ENCODE measurements around the gene FAM114A2.
A peak's percentile ranks its signal among the peaks of the same experiment; 100 is the strongest.
"Not testable (repeated sequence)": the region's sequence is repeated elsewhere in the genome, so short reads cannot be mapped to it uniquely, and the experiment has no call there.

Gene FAM114A2

GRCh38 chr5:154038707-154039457 is at the start of gene FAM114A2, which contains the start of gene MFAP3:
Gene FAM114A2, minus strand, starts transcription at chr5:154038910. Its CDS starts 3,957 bp downstream, at chr5:154034953.
Gene MFAP3, plus strand, starts transcription at chr5:154038967. Its CDS starts 10,756 bp downstream, at chr5:154049723.
- peak; percentile 86 for DNase-seq (ENCODE audit: low spot score)

GRCh38 chr5:154087260-154087659 is 48.5 kb upstream of the FAM114A2 start:
- DNase-seq (ENCODE audit: low spot score): no peak

- DNase-seq (ENCODE audit: low spot score): no peak
Observed at GRCh38 chr5:154086641-154087040, 47.9 kb upstream of the FAM114A2 start.

DNA sequence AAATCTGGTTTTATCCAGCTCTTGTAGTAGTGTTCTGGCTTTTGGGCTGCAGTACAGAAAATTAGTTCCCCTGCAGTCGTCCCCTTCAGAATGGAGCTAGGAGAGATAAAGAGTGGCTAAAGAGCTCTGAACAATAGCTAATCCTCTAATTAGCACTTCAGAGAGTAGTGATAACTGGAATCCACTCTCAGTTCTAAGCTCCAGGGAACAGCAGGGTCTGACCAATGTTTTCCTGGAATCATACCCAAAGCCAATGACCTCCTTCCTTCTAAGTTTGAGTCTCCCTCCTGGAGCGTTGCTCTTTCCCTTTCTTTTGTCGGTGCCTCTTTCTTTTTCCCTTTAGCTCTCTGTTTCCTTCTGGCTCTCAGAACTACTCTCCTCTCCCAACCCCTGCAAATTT is 47.4 kb upstream of the FAM114A2 start:
- DNase-seq (ENCODE audit: low spot score): no peak

DNA sequence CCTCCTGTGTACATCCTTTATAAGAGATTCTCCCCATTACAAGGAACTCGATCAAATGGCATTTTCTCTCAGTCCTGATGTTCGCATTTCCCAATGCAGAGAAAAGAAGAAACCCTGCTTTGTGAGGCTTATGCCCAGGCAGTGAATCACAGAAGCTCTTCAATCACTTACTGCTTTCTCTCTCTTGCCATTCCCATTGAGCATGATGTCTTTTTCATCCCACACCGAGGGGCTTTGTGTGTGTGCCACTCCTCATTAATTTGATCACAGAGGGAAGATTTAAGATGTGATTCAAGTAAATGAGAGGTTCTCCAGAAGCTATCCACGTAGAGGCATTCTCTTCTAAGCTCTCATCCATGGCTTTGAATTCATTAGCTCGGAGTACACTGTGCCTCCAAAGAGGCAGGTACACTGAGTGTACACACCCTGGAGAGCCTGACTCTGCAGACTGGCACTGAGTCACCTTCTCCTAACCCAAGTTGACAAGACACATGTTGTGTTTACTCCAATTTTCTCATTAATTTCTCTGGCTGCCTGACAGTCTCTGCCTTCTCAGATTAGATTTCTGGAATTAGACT is 45.4 kb upstream of the FAM114A2 start:
- no peak for DNase-seq (ENCODE audit: low spot score)

DNA sequence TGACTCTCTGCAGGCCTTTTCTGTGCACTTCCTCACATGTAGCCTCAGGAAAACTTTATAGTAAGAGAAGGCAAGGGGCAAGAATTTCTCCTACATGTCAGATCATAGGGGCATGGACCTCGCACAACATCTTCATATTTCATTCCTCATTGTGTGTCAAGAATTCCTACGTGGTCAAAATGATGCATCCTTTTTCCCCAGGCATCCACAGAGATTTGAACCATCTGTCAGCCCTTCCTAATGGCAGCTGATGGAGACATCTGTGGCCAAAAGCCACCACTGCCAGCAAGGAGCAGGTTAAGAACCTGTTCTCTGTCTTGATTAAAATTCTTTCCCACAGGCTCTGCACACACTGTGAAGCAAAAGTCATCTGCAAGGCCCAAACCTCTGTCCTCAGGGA is 42.5 kb upstream of the FAM114A2 start:
- no peak for DNase-seq (ENCODE audit: low spot score)

GRCh38 chr5:154078272-154078671 is 39.6 kb upstream of the FAM114A2 start:
- no peak for DNase-seq (ENCODE audit: low spot score)

- DNase-seq (ENCODE audit: low spot score): no peak
Observed at GRCh38 chr5:154077696-154078095, 39.0 kb upstream of the FAM114A2 start.

GRCh38 chr5:154076240-154076922 is 37.7 kb upstream of the FAM114A2 start:
- DNase-seq (ENCODE audit: low spot score): no peak

DNA sequence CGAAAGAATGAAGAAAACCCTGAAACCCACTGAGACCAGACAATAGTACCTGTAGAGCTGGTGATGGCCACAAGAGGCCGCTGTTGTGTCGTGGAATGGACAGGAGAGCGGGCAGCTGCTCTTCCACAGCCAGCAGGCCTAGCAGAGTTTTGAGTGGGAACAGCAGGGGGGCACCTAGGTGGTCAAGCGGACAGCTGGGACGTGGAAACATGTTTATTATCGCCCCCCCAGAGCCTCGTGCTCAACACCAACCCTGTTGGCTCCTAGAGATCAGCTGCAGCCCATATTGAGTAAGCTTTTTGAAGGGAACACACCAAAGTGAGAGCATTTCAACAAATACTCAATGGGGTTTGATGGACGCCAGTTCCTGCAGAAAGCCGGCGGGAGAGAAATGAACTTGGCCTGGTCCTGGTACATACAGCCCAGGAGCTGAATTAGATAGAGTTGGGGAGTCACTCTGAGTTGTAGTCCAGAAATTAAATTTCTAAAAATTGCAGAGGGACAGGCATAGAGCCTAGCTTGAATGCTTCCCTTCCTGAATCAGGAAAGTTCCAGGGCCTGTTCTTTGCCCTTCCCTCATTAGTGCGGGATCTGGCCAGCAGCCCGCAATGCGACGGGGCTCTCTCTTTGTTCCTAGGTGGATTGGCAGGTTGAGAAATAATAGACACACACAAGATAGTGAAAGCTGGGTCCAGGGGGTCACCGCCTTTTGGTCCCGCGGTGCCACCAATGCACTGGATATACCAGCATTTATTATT is 33.9 kb upstream of the FAM114A2 start:
- DNase-seq (ENCODE audit: low spot score): peak; percentile 85

DNA sequence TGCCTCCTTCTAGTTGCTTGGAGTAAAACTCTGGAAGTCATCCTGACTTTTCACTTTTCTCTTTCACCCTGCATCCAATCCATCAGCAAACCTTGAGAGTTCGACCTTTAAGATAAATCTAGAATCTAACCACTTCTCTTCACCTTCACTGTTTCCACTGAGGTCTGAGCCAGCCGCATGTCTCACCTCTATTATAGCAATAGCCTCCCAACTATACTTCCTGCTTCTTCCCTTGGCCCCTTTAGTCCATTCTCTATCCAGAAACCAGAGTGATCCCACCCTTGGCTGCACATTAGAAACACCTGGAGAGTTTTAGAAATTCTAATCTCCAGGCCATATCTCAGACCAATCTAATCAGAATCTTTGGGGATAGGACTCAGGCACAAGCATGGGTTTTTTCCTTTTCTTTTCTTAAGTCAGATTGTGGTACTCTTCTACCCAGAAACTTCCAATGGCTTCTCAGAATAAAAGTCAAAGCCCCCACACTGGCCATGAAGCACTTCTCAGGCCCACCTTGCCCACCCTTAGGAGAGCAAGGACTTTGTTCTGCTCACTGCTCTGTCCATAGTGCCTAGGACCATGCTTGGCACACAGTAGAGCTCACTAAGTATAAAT is 33.2 kb upstream of the FAM114A2 start:
- no peak for DNase-seq (ENCODE audit: low spot score)

- not testable (repeated sequence) for DNase-seq (ENCODE audit: low spot score)
Observed at GRCh38 chr5:154069854-154070253, 31.1 kb upstream of the FAM114A2 start.

- DNase-seq (ENCODE audit: low spot score): no peak
Observed at GRCh38 chr5:154065971-154066370, 27.3 kb upstream of the FAM114A2 start.

DNA sequence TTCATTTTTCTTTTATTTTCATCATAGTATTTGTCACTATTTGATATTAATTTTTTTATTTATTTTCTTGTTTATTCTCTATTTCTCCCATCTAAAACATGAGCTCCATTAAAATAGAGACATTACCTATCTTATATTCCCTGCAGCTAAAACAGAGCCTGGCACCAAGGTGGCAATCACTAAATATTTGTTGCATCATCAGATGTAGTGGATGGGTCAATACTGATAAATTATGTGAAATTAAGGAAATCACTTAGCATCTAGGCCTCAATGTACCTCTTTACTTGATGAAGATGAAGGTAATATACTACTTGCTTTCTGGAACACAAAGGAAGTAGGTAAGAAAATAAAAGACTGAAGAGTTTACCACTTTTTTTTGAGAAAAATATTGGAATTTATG is 24.7 kb upstream of the FAM114A2 start:
- DNase-seq (ENCODE audit: low spot score): no peak

GRCh38 chr5:154060606-154061005 is 21.9 kb upstream of the FAM114A2 start:
- DNase-seq (ENCODE audit: low spot score): no peak

DNA sequence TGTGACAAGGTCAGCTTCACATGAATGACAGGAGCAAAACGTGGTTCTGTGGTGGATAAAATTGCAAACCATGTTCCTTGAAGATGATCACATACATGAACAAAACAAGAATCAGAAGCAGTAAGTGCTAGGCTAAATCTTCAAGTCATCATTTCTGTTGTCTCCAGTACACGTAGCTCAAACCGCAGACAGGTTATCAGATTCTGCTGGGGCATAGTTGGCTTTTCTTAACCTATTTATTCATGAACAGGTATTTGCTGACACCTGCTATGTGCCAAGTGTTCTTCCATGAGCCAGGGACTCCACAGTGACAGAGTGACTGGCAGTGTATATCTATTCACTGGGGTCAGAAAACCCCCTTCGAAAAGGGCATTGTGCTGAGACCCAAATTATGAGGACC is 20.9 kb upstream of the FAM114A2 start:
- no peak for DNase-seq (ENCODE audit: low spot score)

- DNase-seq (ENCODE audit: low spot score): no peak
Observed at GRCh38 chr5:154059039-154059430, 20.3 kb upstream of the FAM114A2 start.

GRCh38 chr5:154058055-154059038 is 19.6 kb upstream of the FAM114A2 start:
- no peak for DNase-seq (ENCODE audit: low spot score)

GRCh38 chr5:154055201-154055600 is 16.5 kb upstream of the FAM114A2 start:
- DNase-seq (ENCODE audit: low spot score): no peak

DNA sequence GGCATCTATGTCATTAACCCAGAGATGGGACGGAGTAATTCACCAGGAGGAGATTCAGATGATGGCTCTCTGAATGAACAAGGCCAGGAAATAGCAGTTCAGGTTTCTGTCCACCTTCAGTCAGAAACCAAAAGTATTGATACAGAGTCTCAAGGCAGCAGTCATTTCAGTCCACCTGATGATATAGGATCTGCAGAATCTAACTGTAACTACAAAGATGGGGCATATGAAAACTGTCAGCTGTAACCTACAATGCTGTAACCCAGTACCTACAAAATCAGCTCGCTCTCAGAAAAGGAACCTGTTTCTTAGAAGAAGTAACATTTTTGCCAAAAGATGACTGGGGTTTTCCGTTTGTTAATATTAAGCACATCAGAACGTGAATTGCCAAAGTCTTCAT is 14.8 kb upstream of the FAM114A2 start:
- no peak for DNase-seq (ENCODE audit: low spot score)

GRCh38 chr5:154049636-154050035 is 10.9 kb upstream of the FAM114A2 start:
- no peak for DNase-seq (ENCODE audit: low spot score)

Data from hematopoietic multipotent progenitor cell treated with erythropoietin and hydrocortisone succinate and interleukin-3 and kit ligand, for 15 days (in vitro differentiated cells).